Loucy (cell line): ENCODE results near the gene IFT80.

Experiments
- CTCF ChIP-seq: fragments of 200-600 bp; sonication (generic); conservative IDR thresholded peaks from 2 replicates; pipeline ENCODE4 v1.5.1; 2014; ENCODE audit warnings: mild to moderate bottlenecking, antibody characterized with exemption, low read length
- EZH2phosphoT487 ChIP-seq: fragments of 200-600 bp; IDR thresholded peaks from 2 replicates; pipeline ENCODE4 v1.6.1; 2018; ENCODE audit warnings: antibody characterized with exemption, mild to moderate bottlenecking, moderate library complexity, borderline replicate concordance

GRCh38 chr3:160225176-160226025 is 173.6 kb downstream of the IFT80 start, which contains the start of gene C3orf80:
- TF ChIP-seq CTCF (no peak), EZH2phosphoT487 (no peak)
